HepG2 (cell line): ENCODE data around the gene IL3. TPM values are rescaled to one million over a fixed set of nuclear protein-coding genes. Genes with fewer than 3 reads are reported as not detected.

Source experiments
- ATAC-seq: fragments of 200-7000 bp; cut with Tn5 transposase; 3 replicates; pipeline ENCODE4 v1.9.1; 2020; ENCODE audit warnings: mild to moderate bottlenecking, moderate library complexity
- BruUV-seq: library from RNA; stranded (reverse); fragments of 400-500 nt; replicated peaks from 2 replicates; lab custom pipeline; 2021; lab: Mats Ljungman, UMichigan
- CTCF ChIA-PET: fragments of 300-600 bp; formaldehyde crosslinking; extraction: SDS; loops from one replicate; lab custom pipeline; 2021; ENCODE audit warnings: low total read pairs, inconsistent platforms, low intra/inter-chr PET ratio; lab: Yijun Ruan, JAX
- POLR2A ChIA-PET: fragments of 350-600 bp; sonication (Branson Sonifier 250); formaldehyde crosslinking; loops from one replicate; lab custom pipeline; 2020; ENCODE audit warnings: antibody characterized with exemption, inconsistent platforms; lab: Yijun Ruan, JAX
- DNase-seq: peaks from one replicate; pipeline ENCODE4 v3.0.0-alpha.2; 2015; ENCODE audit warnings: low spot score
- FAIRE-seq: peaks from 3 replicates; lab custom pipeline; 2011; peaks lifted over from hg19 to GRCh38; lab: Jason Lieb, UNC
- H2AFZ ChIP-seq: one replicate; pipeline ENCODE4 v1.6.1; 2011; ENCODE audit warnings: low read length, inconsistent platforms
- H3K27ac ChIP-seq: fragments of 300-600 bp; 3 replicates; pipeline ENCODE4 v1.8.0; 2011; ENCODE audit warnings: mixed run types, mild to moderate bottlenecking, mixed read lengths, low read length, inconsistent platforms; ENCODE audit not compliant: insufficient read depth; ENCODE audit errors: extremely low read length
- H3K27me3 ChIP-seq, 2 experiments: fragments of 200-600 bp in 1 of 2; 2 replicates in 1 of 2; 3 replicates in 1 of 2; pipeline versions ENCODE4 v1.6.0 to v1.8.0; 2011; ENCODE audit warnings: low read length in 2 of 2, mild to moderate bottlenecking in 2 of 2, moderate library complexity in 2 of 2, inconsistent platforms in 1 of 2; ENCODE audit not compliant: insufficient read depth in 2 of 2, control insufficient read depth in 1 of 2
- H3K36me3 ChIP-seq, 2 experiments: fragments of 200-600 bp in 1 of 2; replicated peaks in 1 of 2; 2 replicates in 1 of 2; 3 replicates in 1 of 2; pipeline versions ENCODE4 v1.5.1 to v1.8.0; 2011; ENCODE audit warnings: low read length in 2 of 2, inconsistent platforms in 1 of 2; ENCODE audit not compliant: insufficient read depth in 2 of 2, control insufficient read depth in 1 of 2
- H3K4me1 ChIP-seq: 2 replicates; pipeline ENCODE4 v1.5.1; 2012; ENCODE audit warnings: low read length, inconsistent platforms; ENCODE audit not compliant: insufficient read depth
- H3K4me2 ChIP-seq: 2 replicates; pipeline ENCODE4 v1.6.0; 2011; ENCODE audit warnings: low read depth, low read length, inconsistent platforms
- H3K4me3 ChIP-seq, 3 experiments: fragments of 200-600 bp in 1 of 3; sonication (generic), shearing (Covaris generic) in 1 of 3; replicated peaks in 1 of 3; 2 replicates each; pipeline ENCODE4 v1.5.1; 2011 to 2016; ENCODE audit warnings: low read length in 3 of 3, inconsistent platforms in 2 of 3, low read depth in 2 of 3, mild to moderate bottlenecking in 2 of 3, control low read depth in 1 of 3, mixed read lengths in 1 of 3; ENCODE audit not compliant: insufficient read depth in 1 of 3
- H3K79me2 ChIP-seq: one replicate; pipeline ENCODE4 v1.6.1; 2011; ENCODE audit warnings: low read length, inconsistent platforms; ENCODE audit not compliant: insufficient read depth
- H3K9ac ChIP-seq: 2 replicates; pipeline ENCODE4 v1.6.0; 2011; ENCODE audit warnings: mild to moderate bottlenecking, low read depth, low read length, inconsistent platforms; ENCODE audit not compliant: insufficient read depth
- H3K9me3 ChIP-seq: 2 replicates; pipeline ENCODE4 v1.5.1; 2012; ENCODE audit warnings: mild to moderate bottlenecking, low read length
- H4K20me1 ChIP-seq: 2 replicates; pipeline ENCODE4 v1.6.0; 2011; ENCODE audit warnings: inconsistent platforms, mild to moderate bottlenecking, low read length, moderate library complexity; ENCODE audit not compliant: insufficient read depth
- CC2D1A ChIP-seq: sonication (generic); formaldehyde crosslinking; IDR thresholded peaks from 2 replicates; pipeline ENCODE4 v1.8.1; 2023; ENCODE audit warnings: mild to moderate bottlenecking, missing genetic modification reagents
- CHCHD3 ChIP-seq: sonication (generic); formaldehyde crosslinking; IDR thresholded peaks from 2 replicates; pipeline ENCODE4 v1.8.0; 2022; ENCODE audit warnings: mild to moderate bottlenecking, missing genetic modification reagents, moderate library complexity
- FOXO1 ChIP-seq: sonication (generic); formaldehyde crosslinking; IDR thresholded peaks from 2 replicates; pipeline ENCODE4 v1.4.0; 2020; ENCODE audit warnings: missing genetic modification reagents
- IKZF4 ChIP-seq: sonication (generic); formaldehyde crosslinking; IDR thresholded peaks from 2 replicates; pipeline ENCODE4 v1.5.1; 2020; ENCODE audit warnings: borderline replicate concordance, mild to moderate bottlenecking, low read depth, missing genetic modification reagents; ENCODE audit errors: not compliant biosample characterization
- ISL2 ChIP-seq: sonication (generic); formaldehyde crosslinking; IDR thresholded peaks from 2 replicates; pipeline ENCODE4 v1.5.0; 2020; ENCODE audit warnings: missing genetic modification reagents
- NFE2L1 ChIP-seq: sonication (generic); formaldehyde crosslinking; IDR thresholded peaks from 2 replicates; pipeline ENCODE4 v1.4.0; 2020; ENCODE audit warnings: missing genetic modification reagents, mild to moderate bottlenecking, borderline replicate concordance
- REPIN1 ChIP-seq: sonication (generic); formaldehyde crosslinking; IDR thresholded peaks from 2 replicates; pipeline ENCODE4 v1.8.0; 2022; ENCODE audit warnings: missing genetic modification reagents, low read depth, mild to moderate bottlenecking, borderline replicate concordance
- SMAD3 ChIP-seq: sonication (generic); formaldehyde crosslinking; IDR thresholded peaks from 2 replicates; pipeline ENCODE4 v1.4.0; 2020; ENCODE audit warnings: missing genetic modification reagents
- ZNF333 ChIP-seq: sonication (generic); formaldehyde crosslinking; IDR thresholded peaks from 2 replicates; pipeline ENCODE4 v1.4.0; 2020; ENCODE audit warnings: mild to moderate bottlenecking, missing genetic modification reagents, borderline replicate concordance
- ZNF569 ChIP-seq: sonication (generic); formaldehyde crosslinking; IDR thresholded peaks from 2 replicates; pipeline ENCODE4 v1.5.0; 2020; ENCODE audit warnings: mild to moderate bottlenecking, missing genetic modification reagents, moderate library complexity, borderline replicate concordance
- ZNF891 ChIP-seq: sonication (generic); formaldehyde crosslinking; IDR thresholded peaks from 2 replicates; pipeline ENCODE4 v1.5.0; 2020; ENCODE audit warnings: mild to moderate bottlenecking, missing genetic modification reagents
- whole genome bisulfite sequencing: methylation state at CpG from one replicate; pipeline ENCODE4 v1.1.6; 2017; ENCODE audit warnings: low lambda C conversion rate; 5-methylcytosine and 5-hydroxymethylcytosine counted together
- in situ Hi-C: cut with HindIII; loops from 2 replicates; pipeline ENCODE4 v1.10.0; 2017; ENCODE audit warnings: low pct_unique_long_range_greater_than_20kb; ENCODE audit not compliant: extremely low pct_ligation_motif_present
- intact Hi-C: fragments of 100-400 bp; cut with micrococcal nuclease; formaldehyde crosslinking; loops from one replicate; pipeline ENCODE4 v1.10.0; 2022; ENCODE audit not compliant: unreplicated experiment
- polyA plus RNA-seq, 8 experiments: library from polyadenylated mRNA; depleted of rRNA in 3 of 8; stranded (reverse) in 7 of 8; unstranded in 1 of 8; fragments of >200 nt; fragmentation: Illumina TruSeq in 4 of 8; extraction: Trizol in 4 of 8; gene quantifications; 2 replicates each; pipeline versions ENCODE4 v1.2.1 to v1.2.3, GENCODE V29; 2011 to 2016; ENCODE audit warnings: low read depth in 4 of 8, missing spikeins in 1 of 8, mixed read lengths in 1 of 8; ENCODE audit not compliant: insufficient read depth in 1 of 8
- total RNA-seq, 5 experiments: library from RNA; depleted of rRNA; stranded (reverse); fragments of >200 nt; fragmentation: Illumina TruSeq; extraction: Trizol; gene quantifications; 2 replicates each; pipeline ENCODE4 v1.2.3, GENCODE V29; 2016; ENCODE audit warnings: low read depth in 1 of 5
- TF ChIP-seq, protein P1 (sequence below): sonication (generic); formaldehyde crosslinking; IDR thresholded peaks from 2 replicates; pipeline ENCODE4 v1.5.0; 2020; ENCODE audit warnings: mild to moderate bottlenecking, missing genetic modification reagents, borderline replicate concordance

IL3 gene
- total and polyA plus RNA-seq, 2 of the 13 experiments (the other 11 are each of a cell fraction or from before 2014, with no cell fraction given), result not detected

- no peak for ATAC-seq
Observed at GRCh38 chr5:132095424-132095972, 35.0 kb downstream of the IL3 start.

More at GRCh38 chr5:132095424-132095972, 35.0 kb downstream of the IL3 start:
- H3K79me2 ChIP-seq, result no peaks in the 10 kb centered on the region
- POLR2A ChIA-PET, result no interaction called here
- in situ Hi-C loops, result no loop called here
- no peak overlapping the region for H2AFZ ChIP-seq
- peaks cover 12% of the 10 kb centered on the region for H3K4me1 ChIP-seq
- FAIRE-seq (no peak), DNase-seq (no peak)
- no peaks in the 10 kb centered on the region for H4K20me1 ChIP-seq
- H3K4me2 ChIP-seq, result no peak overlapping the region
- TF ChIP-seq CHCHD3 (CRISPR knock-in tag) (no peak), ISL2 (CRISPR knock-in tag) (no peak), ZNF333 (CRISPR knock-in tag) (no peak), IKZF4 (CRISPR knock-in tag) (no peak), ZNF891 (CRISPR knock-in tag) (no peak), SMAD3 (CRISPR knock-in tag) (no peak), NFE2L1 (CRISPR knock-in tag) (no peak), CC2D1A (CRISPR knock-in tag) (no peak), ZNF569 (CRISPR knock-in tag) (no peak), FOXO1 (CRISPR knock-in tag) (no peak), REPIN1 (no peak)
- TF ChIP-seq, protein P1, sequence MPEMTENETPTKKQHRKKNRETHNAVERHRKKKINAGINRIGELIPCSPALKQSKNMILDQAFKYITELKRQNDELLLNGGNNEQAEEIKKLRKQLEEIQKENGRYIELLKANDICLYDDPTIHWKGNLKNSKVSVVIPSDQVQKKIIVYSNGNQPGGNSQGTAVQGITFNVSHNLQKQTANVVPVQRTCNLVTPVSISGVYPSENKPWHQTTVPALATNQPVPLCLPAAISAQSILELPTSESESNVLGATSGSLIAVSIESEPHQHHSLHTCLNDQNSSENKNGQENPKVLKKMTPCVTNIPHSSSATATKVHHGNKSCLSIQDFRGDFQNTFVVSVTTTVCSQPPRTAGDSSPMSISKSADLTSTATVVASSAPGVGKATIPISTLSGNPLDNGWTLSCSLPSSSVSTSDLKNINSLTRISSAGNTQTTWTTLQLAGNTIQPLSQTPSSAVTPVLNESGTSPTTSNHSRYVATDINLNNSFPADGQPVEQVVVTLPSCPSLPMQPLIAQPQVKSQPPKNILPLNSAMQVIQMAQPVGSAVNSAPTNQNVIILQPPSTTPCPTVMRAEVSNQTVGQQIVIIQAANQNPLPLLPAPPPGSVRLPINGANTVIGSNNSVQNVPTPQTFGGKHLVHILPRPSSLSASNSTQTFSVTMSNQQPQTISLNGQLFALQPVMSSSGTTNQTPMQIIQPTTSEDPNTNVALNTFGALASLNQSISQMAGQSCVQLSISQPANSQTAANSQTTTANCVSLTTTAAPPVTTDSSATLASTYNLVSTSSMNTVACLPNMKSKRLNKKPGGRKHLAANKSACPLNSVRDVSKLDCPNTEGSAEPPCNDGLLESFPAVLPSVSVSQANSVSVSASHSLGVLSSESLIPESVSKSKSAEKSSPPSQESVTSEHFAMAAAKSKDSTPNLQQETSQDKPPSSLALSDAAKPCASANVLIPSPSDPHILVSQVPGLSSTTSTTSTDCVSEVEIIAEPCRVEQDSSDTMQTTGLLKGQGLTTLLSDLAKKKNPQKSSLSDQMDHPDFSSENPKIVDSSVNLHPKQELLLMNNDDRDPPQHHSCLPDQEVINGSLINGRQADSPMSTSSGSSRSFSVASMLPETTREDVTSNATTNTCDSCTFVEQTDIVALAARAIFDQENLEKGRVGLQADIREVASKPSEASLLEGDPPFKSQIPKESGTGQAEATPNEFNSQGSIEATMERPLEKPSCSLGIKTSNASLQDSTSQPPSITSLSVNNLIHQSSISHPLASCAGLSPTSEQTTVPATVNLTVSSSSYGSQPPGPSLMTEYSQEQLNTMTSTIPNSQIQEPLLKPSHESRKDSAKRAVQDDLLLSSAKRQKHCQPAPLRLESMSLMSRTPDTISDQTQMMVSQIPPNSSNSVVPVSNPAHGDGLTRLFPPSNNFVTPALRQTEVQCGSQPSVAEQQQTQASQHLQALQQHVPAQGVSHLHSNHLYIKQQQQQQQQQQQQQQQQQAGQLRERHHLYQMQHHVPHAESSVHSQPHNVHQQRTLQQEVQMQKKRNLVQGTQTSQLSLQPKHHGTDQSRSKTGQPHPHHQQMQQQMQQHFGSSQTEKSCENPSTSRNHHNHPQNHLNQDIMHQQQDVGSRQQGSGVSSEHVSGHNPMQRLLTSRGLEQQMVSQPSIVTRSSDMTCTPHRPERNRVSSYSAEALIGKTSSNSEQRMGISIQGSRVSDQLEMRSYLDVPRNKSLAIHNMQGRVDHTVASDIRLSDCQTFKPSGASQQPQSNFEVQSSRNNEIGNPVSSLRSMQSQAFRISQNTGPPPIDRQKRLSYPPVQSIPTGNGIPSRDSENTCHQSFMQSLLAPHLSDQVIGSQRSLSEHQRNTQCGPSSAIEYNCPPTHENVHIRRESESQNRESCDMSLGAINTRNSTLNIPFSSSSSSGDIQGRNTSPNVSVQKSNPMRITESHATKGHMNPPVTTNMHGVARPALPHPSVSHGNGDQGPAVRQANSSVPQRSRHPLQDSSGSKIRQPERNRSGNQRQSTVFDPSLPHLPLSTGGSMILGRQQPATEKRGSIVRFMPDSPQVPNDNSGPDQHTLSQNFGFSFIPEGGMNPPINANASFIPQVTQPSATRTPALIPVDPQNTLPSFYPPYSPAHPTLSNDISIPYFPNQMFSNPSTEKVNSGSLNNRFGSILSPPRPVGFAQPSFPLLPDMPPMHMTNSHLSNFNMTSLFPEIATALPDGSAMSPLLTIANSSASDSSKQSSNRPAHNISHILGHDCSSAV (CRISPR knock-in tag), result no peak
- CTCF ChIA-PET, result no interaction called here
- intact Hi-C loops, result no loop called here
- H3K27ac ChIP-seq, result no peak overlapping the region
- no peak overlapping the region for H3K9ac ChIP-seq
- H3K9me3 ChIP-seq, result no peaks in the 10 kb centered on the region
- peaks cover 0 to 4% of the 10 kb centered on the region in 2 experiments; a peak in 1 of 5 replicates for H3K27me3 ChIP-seq
- no peaks in the 10 kb centered on the region for H3K36me3 ChIP-seq
- no TSS peak for BruUV-seq
- WGBS, result 47% methylated on average over 4 of the region's 6 CpGs
- no peak overlapping the region for H3K4me3 ChIP-seq
